Sigmoid colon (tissue), 4 donors: ENCODE measurements around the gene DLGAP4.

Experiments
- CTCF ChIP-seq, 4 experiments: fragments of 450-650 bp in 3 of 4; fragments of 200-600 bp in 1 of 4; IDR thresholded peaks; one replicate each; pipeline ENCODE4 v1.5.1; 2016 to 2019; ENCODE audit warnings: antibody characterized with exemption in 4 of 4, mild to moderate bottlenecking in 3 of 4, moderate library complexity in 2 of 4
- POLR2AphosphoS5 ChIP-seq, 4 donors: sonication (generic); formaldehyde crosslinking; IDR thresholded peaks; one replicate each; pipeline ENCODE4 v1.6.1; 2017; ENCODE audit warnings: antibody characterized with exemption in 4 of 4

GRCh38 chr20:36461600-36462439, 155.7 kb downstream of the DLGAP4 start:
- TF ChIP-seq CTCF (IDR thresholded peaks at IDR 0.05) (no peak), POLR2AphosphoS5 (IDR thresholded peaks at IDR 0.05) (no peak)
